H9 (cell line): Measurements from ENCODE around the gene CBFA2T2. TPM values are rescaled to one million over a fixed set of nuclear protein-coding genes. Genes with fewer than 3 reads are reported as not detected.

ENCODE experiments used
- DNase-seq: peaks from one replicate; pipeline ENCODE4 v3.0.0-alpha.2; 2017
- H2AFZ ChIP-seq: one replicate; pipeline ENCODE4 v1.6.1; 2013; ENCODE audit warnings: mild to moderate bottlenecking, low read length, control low read depth, moderate library complexity
- H2AK5ac ChIP-seq: 2 replicates; pipeline ENCODE4 v1.6.1; 2013; ENCODE audit warnings: low read length, control low read depth, mixed read lengths; ENCODE audit not compliant: insufficient read length
- H2BK120ac ChIP-seq: one replicate; pipeline ENCODE4 v1.6.1; 2013; ENCODE audit warnings: low read depth, mild to moderate bottlenecking, low read length, control low read depth, inconsistent platforms; ENCODE audit not compliant: poor library complexity, severe bottlenecking
- H2BK12ac ChIP-seq: 2 replicates; pipeline ENCODE4 v1.6.1; 2013; ENCODE audit warnings: low read length, control low read depth, mixed read lengths, low read depth; ENCODE audit not compliant: insufficient read length
- H2BK15ac ChIP-seq: 2 replicates; pipeline ENCODE4 v1.6.1; 2013; ENCODE audit warnings: low read depth, low read length, control low read depth
- H2BK20ac ChIP-seq: one replicate; pipeline ENCODE4 v1.6.1; 2013; ENCODE audit warnings: low read depth, mild to moderate bottlenecking, low read length, control low read depth, inconsistent platforms; ENCODE audit not compliant: poor library complexity, severe bottlenecking
- H2BK5ac ChIP-seq: 2 replicates; pipeline ENCODE4 v1.6.1; 2013; ENCODE audit warnings: low read length, control low read depth, mixed read lengths; ENCODE audit not compliant: insufficient read length
- H3K14ac ChIP-seq: 2 replicates; pipeline ENCODE4 v1.6.1; 2013; ENCODE audit warnings: low read length, control low read depth; ENCODE audit not compliant: insufficient read depth
- H3K18ac ChIP-seq: 2 replicates; pipeline ENCODE4 v1.6.1; 2013; ENCODE audit warnings: low read depth, mild to moderate bottlenecking, mixed read lengths, low read length, control low read depth; ENCODE audit not compliant: insufficient read length
- H3K23ac ChIP-seq: 2 replicates; pipeline ENCODE4 v1.6.1; 2013; ENCODE audit warnings: low read length, control low read depth, mixed read lengths, low read depth; ENCODE audit not compliant: insufficient read length
- H3K23me2 ChIP-seq: 2 replicates; pipeline ENCODE4 v1.6.1; 2013; ENCODE audit warnings: low read depth, mild to moderate bottlenecking, mixed read lengths, low read length, control low read depth; ENCODE audit not compliant: insufficient read length, poor library complexity, severe bottlenecking
- H3K27ac ChIP-seq: 2 replicates; pipeline ENCODE4 v1.5.1; 2013; ENCODE audit warnings: low read length, control low read depth, mixed read lengths, low read depth; ENCODE audit not compliant: insufficient read length
- H3K27me3 ChIP-seq: 2 replicates; pipeline ENCODE4 v1.6.1; 2013; ENCODE audit warnings: low read length, control low read depth, inconsistent platforms; ENCODE audit not compliant: insufficient read depth
- H3K4ac ChIP-seq: 2 replicates; pipeline ENCODE4 v1.6.1; 2013; ENCODE audit warnings: low read depth, mild to moderate bottlenecking, control low read depth, inconsistent platforms, low read length, moderate library complexity
- H3K4me1 ChIP-seq: 2 replicates; pipeline ENCODE4 v1.6.1; 2013; ENCODE audit warnings: low read length, control low read depth, inconsistent platforms; ENCODE audit not compliant: insufficient read depth
- H3K4me2 ChIP-seq: 2 replicates; pipeline ENCODE4 v1.6.1; 2013; ENCODE audit warnings: low read length, control low read depth, mixed read lengths; ENCODE audit not compliant: insufficient read length, insufficient read depth
- H3K56ac ChIP-seq: 2 replicates; pipeline ENCODE4 v1.6.1; 2013; ENCODE audit warnings: low read depth, mild to moderate bottlenecking, mixed read lengths, low read length, control low read depth; ENCODE audit not compliant: insufficient read length
- H3K79me1 ChIP-seq: 2 replicates; pipeline ENCODE4 v1.6.1; 2013; ENCODE audit warnings: low read depth, mild to moderate bottlenecking, moderate library complexity, low read length, control low read depth, inconsistent platforms; ENCODE audit not compliant: insufficient read depth, poor library complexity, severe bottlenecking
- H3K79me2 ChIP-seq: 2 replicates; pipeline ENCODE4 v1.6.1; 2013; ENCODE audit warnings: low read length, control low read depth, inconsistent platforms; ENCODE audit not compliant: insufficient read depth
- H3K9ac ChIP-seq: 2 replicates; pipeline ENCODE4 v1.6.1; 2013; ENCODE audit warnings: low read length, control low read depth, mixed read lengths; ENCODE audit not compliant: insufficient read length; ENCODE audit errors: extremely low read depth
- H3K9me3 ChIP-seq: one replicate; pipeline ENCODE4 v1.6.1; 2013; ENCODE audit warnings: low read depth, low read length, inconsistent platforms; ENCODE audit not compliant: control insufficient read depth
- H3T11ph ChIP-seq: one replicate; pipeline ENCODE4 v1.6.1; 2013; ENCODE audit warnings: mild to moderate bottlenecking, low read length, control low read depth, inconsistent platforms
- H4K20me1 ChIP-seq: one replicate; pipeline ENCODE4 v1.6.1; 2013; ENCODE audit not compliant: control insufficient read depth, insufficient read length, insufficient read depth
- H4K5ac ChIP-seq: 2 replicates; pipeline ENCODE4 v1.6.1; 2013; ENCODE audit warnings: low read depth, mild to moderate bottlenecking, mixed read lengths, low read length, control low read depth; ENCODE audit not compliant: insufficient read length
- H4K8ac ChIP-seq: replicated peaks from 2 replicates; pipeline ENCODE4 v1.6.1; 2013; ENCODE audit warnings: low read length, control low read depth, mixed read lengths, low read depth; ENCODE audit not compliant: insufficient read length
- H4K91ac ChIP-seq: 2 replicates; pipeline ENCODE4 v1.6.1; 2013; ENCODE audit warnings: low read depth, mild to moderate bottlenecking, moderate library complexity, mixed read lengths, low read length, control low read depth; ENCODE audit not compliant: insufficient read length
- H3K27ac Mint-ChIP-seq, 3 experiments: 2 replicates in 2 of 3; 3 replicates in 1 of 3; pipeline ENCODE4 v1.8.0; 2020 to 2021; ENCODE audit warnings: mixed read lengths in 3 of 3, mild to moderate bottlenecking in 1 of 3, moderate library complexity in 1 of 3
- H3K27me3 Mint-ChIP-seq: 2 replicates; pipeline ENCODE4 v1.8.0; 2021; ENCODE audit warnings: low read depth, mild to moderate bottlenecking, moderate library complexity, mixed read lengths
- H3K36me3 Mint-ChIP-seq, 3 experiments: 2 replicates in 2 of 3; 3 replicates in 1 of 3; pipeline ENCODE4 v1.8.0; 2020 to 2021; ENCODE audit warnings: low read depth in 3 of 3, mixed read lengths in 3 of 3; ENCODE audit not compliant: insufficient read depth in 1 of 3
- H3K4me1 Mint-ChIP-seq, 2 experiments: 2 replicates each; pipeline ENCODE4 v1.8.0; 2020; ENCODE audit warnings: mixed read lengths in 2 of 2
- H3K4me3 Mint-ChIP-seq, 2 experiments: 2 replicates in 1 of 2; 3 replicates in 1 of 2; pipeline ENCODE4 v1.8.0; 2020 to 2021; ENCODE audit warnings: mild to moderate bottlenecking in 2 of 2, mixed read lengths in 2 of 2, moderate library complexity in 1 of 2
- H3K9me3 Mint-ChIP-seq, 2 experiments: 2 replicates in 1 of 2; 3 replicates in 1 of 2; pipeline ENCODE4 v1.8.0; 2020; ENCODE audit warnings: mild to moderate bottlenecking in 2 of 2, mixed read lengths in 2 of 2, moderate library complexity in 1 of 2
- WGBS: extraction: QIAGEN DNeasy Blood & Tissue Kit; methylation state at CpG from one replicate; pipeline ENCODE4 v1.1.7; 2013; ENCODE audit warnings: missing lambda C conversion rate, low lambda C conversion rate, mixed read lengths; ENCODE audit not compliant: insufficient read length; ENCODE audit errors: extremely low coverage; 5-methylcytosine and 5-hydroxymethylcytosine counted together
- total RNA-seq: library from RNA; stranded (reverse); gene quantifications from 2 replicates; pipeline ENCODE4 v1.2.1, GENCODE V29; 2021
- TF ChIP-seq, protein P1 (sequence below): fragments of 200-600 bp; sonication (generic); conservative IDR thresholded peaks from 3 replicates; pipeline ENCODE4 v1.8.0; 2021; ENCODE audit warnings: antibody characterized with exemption, mild to moderate bottlenecking

The CBFA2T2 gene
- total RNA-seq, 1 experiment from 2014 or later: 11.2 TPM

DNA sequence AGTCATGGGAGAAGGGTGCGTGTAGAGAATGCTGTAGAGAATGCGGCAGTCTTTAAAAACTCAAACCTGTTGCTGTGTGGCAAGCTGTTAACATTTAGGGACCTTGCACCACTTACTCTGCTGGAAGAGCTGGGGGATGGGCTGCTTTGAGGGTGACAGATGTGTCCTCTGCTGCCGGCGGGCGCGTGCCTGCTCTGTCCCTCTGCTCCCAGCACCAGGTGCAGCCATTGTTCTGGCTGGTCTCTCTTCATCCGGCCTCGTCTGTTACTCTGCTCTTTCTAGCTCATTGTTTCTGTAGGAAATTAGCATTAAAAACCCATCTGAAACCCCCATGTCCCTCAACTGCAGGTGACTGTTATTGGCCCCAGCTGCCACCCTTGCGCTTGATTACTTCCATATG, 78.5 kb downstream of the CBFA2T2 start:
- no CpG with 5 or more reads among the region's 9 CpGs for WGBS
- Histone ChIP-seq H3K79me1 (no peaks in the 10 kb centered on the region), H4K20me1 (no peaks in the 10 kb centered on the region), H3K4me2 (no peak overlapping the region), H2AFZ (no peak overlapping the region), H3K9ac (no peak overlapping the region), H3K18ac (no peak overlapping the region), H3K4ac (no peak overlapping the region), H4K91ac (no peak overlapping the region), H3T11ph (no peak overlapping the region), H2BK12ac (no peak overlapping the region), H3K14ac (no peak overlapping the region), H2BK20ac (no peak overlapping the region), H3K27me3 (peaks cover 3% of the 10 kb centered on the region; the same call in 1 of the 2 replicates), H2BK120ac (no peak overlapping the region), H3K79me2 (no peaks in the 10 kb centered on the region), H3K56ac (no peak overlapping the region), H2BK15ac (no peak overlapping the region), H4K8ac (no peak overlapping the region), H4K5ac (no peak overlapping the region), H3K9me3 (no peaks in the 10 kb centered on the region), H3K4me1 (no peaks in the 10 kb centered on the region; the same call in 1 of the 2 replicates), H2BK5ac (no peak overlapping the region), H2AK5ac (no peak overlapping the region), H3K27ac (no peak overlapping the region), H3K23ac (no peak overlapping the region), H3K23me2 (no peaks in the 10 kb centered on the region)
- TF ChIP-seq, protein P1, sequence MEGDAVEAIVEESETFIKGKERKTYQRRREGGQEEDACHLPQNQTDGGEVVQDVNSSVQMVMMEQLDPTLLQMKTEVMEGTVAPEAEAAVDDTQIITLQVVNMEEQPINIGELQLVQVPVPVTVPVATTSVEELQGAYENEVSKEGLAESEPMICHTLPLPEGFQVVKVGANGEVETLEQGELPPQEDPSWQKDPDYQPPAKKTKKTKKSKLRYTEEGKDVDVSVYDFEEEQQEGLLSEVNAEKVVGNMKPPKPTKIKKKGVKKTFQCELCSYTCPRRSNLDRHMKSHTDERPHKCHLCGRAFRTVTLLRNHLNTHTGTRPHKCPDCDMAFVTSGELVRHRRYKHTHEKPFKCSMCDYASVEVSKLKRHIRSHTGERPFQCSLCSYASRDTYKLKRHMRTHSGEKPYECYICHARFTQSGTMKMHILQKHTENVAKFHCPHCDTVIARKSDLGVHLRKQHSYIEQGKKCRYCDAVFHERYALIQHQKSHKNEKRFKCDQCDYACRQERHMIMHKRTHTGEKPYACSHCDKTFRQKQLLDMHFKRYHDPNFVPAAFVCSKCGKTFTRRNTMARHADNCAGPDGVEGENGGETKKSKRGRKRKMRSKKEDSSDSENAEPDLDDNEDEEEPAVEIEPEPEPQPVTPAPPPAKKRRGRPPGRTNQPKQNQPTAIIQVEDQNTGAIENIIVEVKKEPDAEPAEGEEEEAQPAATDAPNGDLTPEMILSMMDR: no peak
- peak; percentile 97 for DNase-seq
- H3K4me1 Mint-ChIP-seq: peaks cover 38 to 43% of the 10 kb centered on the region in 2 experiments
- H3K36me3 Mint-ChIP-seq: no peaks in the 10 kb centered on the region
- H3K4me3 Mint-ChIP-seq: peak overlapping the region; percentile 3 to 52; a peak in 4 of 5 replicates
- peaks cover 43% of the 10 kb centered on the region for H3K27me3 Mint-ChIP-seq
- H3K27ac Mint-ChIP-seq: peak overlapping the region; percentile 19 to 95 (median 62); a peak in 5 of 7 replicates
- no peaks in the 10 kb centered on the region for H3K9me3 Mint-ChIP-seq
